ENCODE measurements around the gene TMEM72. TPM values are rescaled to one million over a fixed set of nuclear protein-coding genes. Genes with fewer than 3 reads are reported as not detected.

The TMEM72 gene
- total RNA-seq, 4 donors from 2014 or later, result not detected

DNA sequence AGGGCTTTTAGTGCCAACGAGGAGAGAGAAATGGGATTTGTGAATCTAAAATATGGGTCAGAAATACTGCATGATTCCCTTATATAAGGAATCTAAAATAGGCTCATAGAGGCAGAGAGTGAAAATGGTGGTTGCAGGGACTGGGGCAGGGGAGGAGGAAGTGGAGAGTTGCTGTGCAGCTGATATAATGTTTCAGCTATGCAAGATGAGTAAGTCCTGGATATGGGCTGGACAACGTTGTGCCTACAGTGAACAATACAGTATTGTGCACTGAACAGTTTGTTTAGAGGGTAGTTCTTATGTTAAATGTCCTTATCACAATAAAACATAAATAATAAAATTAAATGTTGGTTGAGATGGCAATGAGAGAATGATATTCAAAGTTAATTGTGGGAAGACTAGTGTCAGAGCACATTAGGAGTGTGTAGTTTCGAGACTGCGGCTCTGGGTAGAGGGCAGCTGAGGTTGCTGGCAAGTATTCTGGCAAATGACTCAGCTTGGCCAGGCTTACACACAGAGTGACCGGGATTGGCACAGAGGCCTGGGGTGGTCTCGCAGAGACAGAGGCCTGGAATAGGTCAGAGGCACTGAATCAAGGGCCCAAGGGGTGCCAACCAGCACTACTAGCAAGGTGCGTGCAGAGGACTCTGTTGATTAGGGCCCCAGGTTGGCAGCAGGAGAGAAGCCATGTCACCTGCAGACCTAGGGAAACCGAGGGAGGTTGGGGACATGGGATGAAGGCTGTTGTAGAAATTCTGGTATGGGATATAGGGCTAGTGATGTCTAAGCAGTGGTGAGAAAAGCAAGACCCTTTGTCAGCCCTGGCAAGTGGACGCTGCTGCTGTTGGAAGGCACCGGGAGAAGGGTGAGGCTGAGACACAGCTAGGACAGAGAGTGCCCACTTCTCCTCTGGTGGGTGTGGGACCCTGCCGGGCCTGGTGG, 70.3 kb downstream of the TMEM72 start:
- H3K4me3 ChIP-seq (ENCODE audit: low read depth, poor library complexity, severe bottlenecking), result no peak overlapping the region
- peak in 1 of 2 donors; percentile 83 for DNase-seq (ENCODE audit: low spot score in 2 of 2)
- TF ChIP-seq, protein P1, sequence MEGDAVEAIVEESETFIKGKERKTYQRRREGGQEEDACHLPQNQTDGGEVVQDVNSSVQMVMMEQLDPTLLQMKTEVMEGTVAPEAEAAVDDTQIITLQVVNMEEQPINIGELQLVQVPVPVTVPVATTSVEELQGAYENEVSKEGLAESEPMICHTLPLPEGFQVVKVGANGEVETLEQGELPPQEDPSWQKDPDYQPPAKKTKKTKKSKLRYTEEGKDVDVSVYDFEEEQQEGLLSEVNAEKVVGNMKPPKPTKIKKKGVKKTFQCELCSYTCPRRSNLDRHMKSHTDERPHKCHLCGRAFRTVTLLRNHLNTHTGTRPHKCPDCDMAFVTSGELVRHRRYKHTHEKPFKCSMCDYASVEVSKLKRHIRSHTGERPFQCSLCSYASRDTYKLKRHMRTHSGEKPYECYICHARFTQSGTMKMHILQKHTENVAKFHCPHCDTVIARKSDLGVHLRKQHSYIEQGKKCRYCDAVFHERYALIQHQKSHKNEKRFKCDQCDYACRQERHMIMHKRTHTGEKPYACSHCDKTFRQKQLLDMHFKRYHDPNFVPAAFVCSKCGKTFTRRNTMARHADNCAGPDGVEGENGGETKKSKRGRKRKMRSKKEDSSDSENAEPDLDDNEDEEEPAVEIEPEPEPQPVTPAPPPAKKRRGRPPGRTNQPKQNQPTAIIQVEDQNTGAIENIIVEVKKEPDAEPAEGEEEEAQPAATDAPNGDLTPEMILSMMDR (IDR thresholded peaks at IDR 0.05), result no peak
- TF ChIP-seq POLR2A (IDR thresholded peaks at IDR 0.05), result no peak
- intact Hi-C loops (cut with DNase I; ENCODE audit: low total_unique reads), result no loop called here
- whole genome bisulfite sequencing, 2 donors, result 64 to 70% methylated on average over 11 of the region's 11 CpGs

DNA sequence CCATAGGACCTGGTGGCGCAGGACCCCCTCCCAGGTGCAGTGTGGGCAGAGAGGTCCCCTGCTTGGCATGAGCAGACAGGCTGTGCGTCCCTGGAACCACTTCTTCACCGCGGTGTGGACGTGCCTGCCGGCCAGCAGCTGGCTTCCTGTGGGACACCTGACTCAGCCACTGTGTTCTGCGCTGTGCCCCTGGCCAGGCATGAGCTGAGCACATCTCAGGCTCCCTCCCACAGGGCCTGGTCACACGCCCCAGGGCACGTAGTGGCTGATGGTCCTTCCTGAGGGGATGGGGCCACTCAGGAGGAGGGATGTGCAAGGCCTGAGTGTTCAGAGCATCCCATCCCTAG, 71.0 kb downstream of the TMEM72 start:
- intact Hi-C loops (cut with DNase I; ENCODE audit: low total_unique reads), result no loop called here
- H3K4me3 ChIP-seq (ENCODE audit: low read depth, poor library complexity, severe bottlenecking), result no peak overlapping the region
- no peak for TF ChIP-seq POLR2A (IDR thresholded peaks at IDR 0.05)
- TF ChIP-seq, protein P1 (IDR thresholded peaks at IDR 0.05), result no peak
- peak in 1 of 2 donors; percentile 87 for DNase-seq (ENCODE audit: low spot score in 2 of 2)
- 75 to 89% methylated on average over 8 to 9 of the region's 9 CpGs for WGBS, 2 donors

DNA sequence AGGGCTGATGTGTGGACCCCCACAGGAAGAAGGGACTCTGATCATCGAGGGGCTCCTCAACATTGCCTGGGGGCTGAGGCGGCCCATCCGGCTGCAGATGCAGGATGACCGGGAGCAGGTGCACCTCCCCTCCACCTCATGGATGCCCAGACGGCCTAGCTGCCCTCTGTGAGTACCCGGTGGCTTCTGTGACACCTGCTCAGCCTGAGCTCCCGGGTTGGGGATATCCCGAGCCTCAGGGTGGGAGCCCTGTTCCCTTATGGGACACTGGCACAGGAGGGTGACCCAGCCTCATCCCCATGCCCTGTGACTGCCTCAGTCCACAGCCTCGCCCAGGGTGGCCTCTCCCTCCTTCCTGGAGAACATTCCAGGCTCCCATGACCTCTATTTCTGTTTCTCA, 71.4 kb downstream of the TMEM72 start:
- TF ChIP-seq, protein P1 (IDR thresholded peaks at IDR 0.05), result no peak
- TF ChIP-seq POLR2A (IDR thresholded peaks at IDR 0.05), result no peak
- peak in 1 of 2 donors; percentile 77 for DNase-seq (ENCODE audit: low spot score in 2 of 2)
- H3K4me3 ChIP-seq (ENCODE audit: low read depth, poor library complexity, severe bottlenecking), result no peak overlapping the region
- intact Hi-C loops (cut with DNase I; ENCODE audit: low total_unique reads), result no loop called here
- 90 to 94% methylated on average over 9 of the region's 9 CpGs for WGBS, 2 donors

DNA sequence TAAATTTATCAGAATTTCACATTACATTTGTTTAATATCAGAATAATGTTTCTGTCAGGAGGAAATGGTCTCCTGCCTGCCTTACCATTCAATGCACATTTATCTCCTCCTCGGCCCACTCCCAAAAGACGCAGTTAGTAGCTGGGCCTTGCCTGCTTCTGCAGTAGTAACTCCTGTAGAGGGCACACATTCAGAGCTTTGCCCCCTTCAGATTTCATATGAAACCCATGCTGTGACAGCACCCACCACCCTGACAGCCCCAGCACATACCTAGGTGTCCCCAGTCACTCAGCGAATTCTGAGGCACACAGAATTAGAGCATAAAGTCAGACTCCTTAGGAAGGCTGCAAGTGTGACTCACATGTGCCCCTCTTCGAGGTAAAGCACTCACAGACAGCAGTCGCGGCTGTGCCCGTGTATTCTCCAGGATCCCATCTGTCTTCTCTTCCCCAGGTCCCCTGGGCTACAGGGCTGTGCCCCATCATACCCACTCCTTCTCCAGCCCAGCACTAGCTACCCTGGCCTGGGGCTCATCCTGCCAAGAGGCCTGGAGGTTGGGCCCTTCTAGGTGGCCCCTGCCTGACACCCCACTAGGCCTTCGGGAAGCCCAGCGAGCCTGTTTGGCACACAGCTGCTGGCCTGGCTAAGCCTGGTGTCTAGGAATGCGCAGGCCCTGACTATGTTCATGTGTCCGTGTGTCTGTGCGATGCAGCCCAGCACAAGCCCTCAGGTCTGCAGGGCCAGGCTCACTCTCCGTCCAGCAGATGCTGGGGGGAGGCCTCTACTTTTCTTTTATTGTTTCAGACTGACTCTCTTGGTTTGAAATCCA, 72.1 kb downstream of the TMEM72 start:
- peak in 1 of 2 donors; percentile 79 for DNase-seq (ENCODE audit: low spot score in 2 of 2)
- no peak overlapping the region for H3K4me3 ChIP-seq (ENCODE audit: low read depth, poor library complexity, severe bottlenecking)
- intact Hi-C loops (cut with DNase I; ENCODE audit: low total_unique reads), result no loop called here
- TF ChIP-seq, protein P1 (IDR thresholded peaks at IDR 0.05), result no peak
- TF ChIP-seq POLR2A (IDR thresholded peaks at IDR 0.05), result no peak
- WGBS, 2 donors, result 89 to 90% methylated on average over 11 to 13 of the region's 13 CpGs

DNA sequence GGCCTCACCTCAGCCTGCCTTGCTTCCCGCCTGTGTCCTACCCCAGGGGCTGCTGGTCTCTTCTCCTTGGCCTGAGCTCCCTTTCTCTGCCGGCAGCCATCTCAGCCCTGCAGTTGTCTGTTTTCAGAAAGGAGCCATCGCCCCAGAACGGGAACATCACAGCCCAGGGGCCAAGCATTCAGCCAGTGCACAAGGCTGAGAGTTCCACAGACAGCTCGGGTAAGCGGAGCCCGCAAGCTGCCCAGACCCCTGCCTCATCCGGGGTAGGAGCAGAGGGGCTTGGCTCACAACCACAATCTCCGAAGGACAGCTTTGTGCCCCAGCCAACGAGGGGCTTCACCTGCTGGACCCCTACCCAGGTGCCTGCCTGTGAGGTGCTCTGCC, 72.8 kb downstream of the TMEM72 start:
- no peak for DNase-seq (ENCODE audit: low spot score in 2 of 2)
- TF ChIP-seq POLR2A (IDR thresholded peaks at IDR 0.05), result no peak
- TF ChIP-seq, protein P1 (IDR thresholded peaks at IDR 0.05), result no peak
- no peak overlapping the region for H3K4me3 ChIP-seq (ENCODE audit: low read depth, poor library complexity, severe bottlenecking)
- intact Hi-C loops (cut with DNase I; ENCODE audit: low total_unique reads), result no loop called here
- 93% methylated on average over 7 to 10 of the region's 10 CpGs for WGBS, 2 donors

Data from lower leg skin (tissue), 4 donors.